GM19240 (cell line): ENCODE results near the gene KCNIP4.

Experiments
- DNase-seq: peaks from one replicate; pipeline ENCODE4 v3.0.0; 2011; ENCODE audit warnings: low spot score; ENCODE audit not compliant: insufficient read length

The KCNIP4 gene

GRCh38 chr4:21695141-21695540 lies 253.4 kb downstream of the KCNIP4 start:
- DNase-seq = no peak

DNA sequence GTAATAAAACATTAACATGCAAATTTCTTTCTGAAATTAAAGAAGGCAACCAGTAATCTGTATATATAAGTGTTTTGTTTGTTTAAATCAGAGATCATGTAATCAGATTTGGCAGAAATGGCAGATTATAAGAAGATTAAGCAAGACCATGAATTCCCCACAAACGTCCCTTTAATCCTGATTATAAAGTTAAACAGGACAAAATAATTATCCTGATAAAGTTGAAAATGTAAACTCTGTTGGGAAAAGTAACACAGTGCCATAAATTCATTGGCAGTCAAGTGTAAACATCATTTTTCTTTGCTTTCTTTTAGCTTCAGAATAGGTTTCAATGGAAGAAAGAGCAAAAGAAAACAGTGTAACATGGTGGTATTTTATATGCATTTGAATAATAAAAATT lies 256.3 kb downstream of the KCNIP4 start:
- no peak for DNase-seq

GRCh38 chr4:21688596-21689265 lies 259.8 kb downstream of the KCNIP4 start:
- DNase-seq = no peak

GRCh38 chr4:21685911-21686310 lies 262.7 kb downstream of the KCNIP4 start:
- no peak for DNase-seq

DNA sequence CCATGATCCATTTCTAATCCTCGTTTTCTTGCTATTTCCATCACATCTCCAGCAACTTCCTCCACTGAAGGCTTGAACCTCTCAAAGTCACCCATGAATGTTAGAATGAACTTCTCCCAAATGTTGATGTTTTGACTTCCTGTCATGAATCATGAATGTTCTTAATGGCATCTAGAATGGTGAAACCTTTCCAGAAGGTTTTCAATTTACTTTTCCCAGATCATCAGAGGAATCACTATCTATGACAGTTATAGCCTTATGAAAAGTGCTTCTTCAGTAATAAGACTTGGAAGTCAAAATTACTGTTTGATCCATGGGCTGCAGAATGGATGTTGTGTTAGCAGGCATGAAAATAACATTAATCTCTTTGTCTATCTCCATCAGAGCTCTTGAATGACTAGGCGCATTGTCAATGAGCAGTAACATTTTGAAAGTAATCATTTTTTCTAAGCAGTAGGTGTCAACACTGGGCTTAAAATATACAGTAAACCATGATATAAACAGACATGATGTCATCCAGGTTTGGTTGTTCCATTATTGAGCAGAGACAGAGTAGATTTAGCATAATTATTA lies 268.2 kb downstream of the KCNIP4 start:
- no peak for DNase-seq

DNA sequence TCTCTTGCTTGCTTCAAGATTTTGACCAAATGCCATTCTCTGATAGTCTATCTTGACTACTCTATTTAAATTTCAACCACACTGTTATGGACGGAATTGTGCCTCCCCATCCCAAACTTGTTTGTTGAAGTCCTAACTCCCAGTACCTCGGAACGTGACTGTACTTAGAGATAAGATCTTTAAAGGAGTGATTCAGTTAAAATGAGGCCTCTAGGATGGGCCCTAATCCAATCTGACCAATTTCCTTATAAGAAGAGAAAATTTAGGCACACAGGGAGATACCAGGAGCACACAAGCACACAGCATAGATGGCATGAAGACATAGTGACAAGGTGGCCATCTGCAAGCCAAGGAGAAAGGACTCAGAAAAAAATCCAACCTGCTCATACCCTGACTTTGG lies 269.9 kb downstream of the KCNIP4 start:
- DNase-seq = no peak

DNA sequence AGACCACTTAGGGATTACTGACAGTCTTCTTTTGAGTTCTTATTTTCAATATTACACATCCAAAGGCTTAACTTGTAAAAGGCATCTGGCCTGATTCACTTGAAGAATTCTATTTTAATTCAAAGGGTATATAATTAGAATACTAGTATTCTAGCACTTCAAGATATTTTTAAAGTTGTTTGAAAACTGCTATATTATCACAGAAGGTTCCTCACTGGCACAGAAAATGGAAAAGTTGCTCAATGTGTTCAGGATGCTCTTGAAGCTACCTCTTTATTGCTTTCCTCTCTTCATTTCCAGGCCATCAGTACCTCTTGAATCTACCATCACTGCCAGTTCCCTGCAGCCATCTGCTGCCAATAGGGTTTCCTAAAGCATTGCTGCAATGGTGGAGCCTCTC lies 271.4 kb downstream of the KCNIP4 start:
- DNase-seq = no peak

DNA sequence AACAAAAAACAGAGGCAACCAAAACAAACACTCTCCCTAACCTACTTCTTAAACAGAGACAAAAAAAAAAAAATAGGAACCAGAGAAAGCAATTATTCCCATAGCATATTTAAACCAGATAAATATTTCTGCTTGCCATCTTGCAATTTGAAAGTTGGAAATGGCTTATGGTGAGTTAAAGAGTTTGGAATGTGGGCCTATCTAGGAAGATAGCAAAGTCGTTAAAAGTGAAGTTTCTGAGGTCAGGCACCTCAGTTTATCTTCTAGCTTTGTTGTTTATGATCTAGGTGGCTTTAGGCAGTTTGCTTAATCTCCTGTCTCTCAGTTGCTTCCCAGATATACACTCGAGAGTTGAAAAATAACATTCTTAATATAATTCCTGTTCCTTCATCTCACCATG lies 284.2 kb downstream of the KCNIP4 start:
- DNase-seq = no peak

DNA sequence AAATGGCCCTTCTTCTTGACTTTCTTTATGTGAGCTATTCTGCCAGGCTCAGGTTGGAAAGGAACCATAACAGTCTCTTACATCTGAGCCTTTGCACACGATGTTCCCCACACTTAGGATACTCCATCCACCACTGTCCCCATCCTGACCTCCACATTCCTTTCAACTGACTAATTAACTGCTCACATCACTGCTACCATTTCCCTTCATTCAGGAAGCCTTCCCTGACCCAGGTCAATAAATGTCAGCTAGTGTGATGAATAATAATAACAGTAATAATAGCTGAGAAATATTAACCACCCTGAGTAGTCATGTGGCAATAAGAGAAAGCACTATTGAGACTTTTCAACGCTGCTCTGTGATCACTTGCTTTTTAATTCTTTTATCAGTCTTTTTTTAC lies 291.7 kb downstream of the KCNIP4 start:
- no peak for DNase-seq

DNA sequence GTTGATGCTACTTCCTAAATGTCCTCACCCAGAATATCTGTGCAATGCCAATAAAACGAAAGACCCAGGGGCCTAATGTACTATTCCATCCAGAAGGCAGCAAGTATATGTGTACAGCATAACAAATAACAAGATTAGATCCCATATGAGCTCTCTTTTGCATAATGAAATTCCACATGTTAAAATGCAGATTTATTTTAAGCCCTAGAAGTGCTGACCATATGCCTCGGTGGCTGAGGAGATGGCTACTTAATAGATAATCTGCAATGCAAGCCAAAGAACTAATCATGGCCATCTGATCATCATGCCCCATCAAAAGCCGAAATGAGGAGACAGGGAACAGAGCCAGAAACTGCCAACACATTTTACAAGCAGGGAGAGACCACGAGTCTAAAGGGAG lies 293.5 kb downstream of the KCNIP4 start:
- no peak for DNase-seq

- no peak for DNase-seq
Observed at GRCh38 chr4:21652508-21653231, 295.9 kb downstream of the KCNIP4 start.

GRCh38 chr4:21649391-21650090 lies 299.0 kb downstream of the KCNIP4 start:
- no peak for DNase-seq

- DNase-seq = no peak
Observed at GRCh38 chr4:21645776-21646175, 302.8 kb downstream of the KCNIP4 start.

DNA sequence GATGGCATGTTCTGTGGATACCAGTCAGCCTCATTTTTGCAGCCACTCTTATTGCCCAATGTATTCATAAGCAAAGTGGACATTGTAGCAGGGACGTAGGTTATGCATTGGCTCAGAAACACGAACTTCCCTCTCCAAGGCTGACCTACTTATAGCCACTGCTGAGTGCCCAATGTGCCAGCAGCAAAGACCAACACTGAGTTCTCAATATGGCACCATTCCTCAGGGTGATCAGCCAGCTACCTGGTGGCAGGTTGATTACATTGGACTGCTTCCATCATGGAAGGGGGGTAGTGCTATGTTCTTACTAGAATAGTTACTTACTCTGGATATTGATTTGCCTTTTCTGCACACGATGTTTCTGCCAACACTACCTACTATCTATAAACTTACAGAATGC lies 306.9 kb downstream of the KCNIP4 start:
- DNase-seq = no peak

DNA sequence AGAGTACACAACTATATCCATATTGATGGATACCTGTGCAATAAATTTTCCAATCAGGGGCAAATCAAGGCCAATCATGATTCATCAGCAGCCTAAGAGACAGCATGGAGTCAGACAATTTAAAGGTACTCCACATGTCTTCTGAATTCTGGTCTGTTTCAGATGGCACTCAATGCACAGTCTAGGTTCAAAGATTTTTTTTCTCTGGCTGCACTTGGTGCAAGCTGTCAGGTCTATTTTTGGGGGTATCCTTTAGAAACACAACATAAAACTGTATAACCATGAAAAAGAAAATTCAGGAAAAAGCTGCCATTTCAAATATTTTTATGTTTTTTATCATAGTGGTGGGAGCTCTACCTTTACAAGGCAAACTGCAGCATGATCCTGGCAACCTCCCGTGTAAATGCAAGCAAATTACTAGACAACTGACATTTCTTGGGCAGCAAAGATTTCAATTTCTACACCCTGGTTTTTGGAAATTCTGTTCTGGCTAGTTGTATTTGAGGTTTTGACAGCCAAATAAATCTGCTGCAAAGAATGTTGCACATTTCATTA lies 310.3 kb downstream of the KCNIP4 start:
- DNase-seq = no peak

DNA sequence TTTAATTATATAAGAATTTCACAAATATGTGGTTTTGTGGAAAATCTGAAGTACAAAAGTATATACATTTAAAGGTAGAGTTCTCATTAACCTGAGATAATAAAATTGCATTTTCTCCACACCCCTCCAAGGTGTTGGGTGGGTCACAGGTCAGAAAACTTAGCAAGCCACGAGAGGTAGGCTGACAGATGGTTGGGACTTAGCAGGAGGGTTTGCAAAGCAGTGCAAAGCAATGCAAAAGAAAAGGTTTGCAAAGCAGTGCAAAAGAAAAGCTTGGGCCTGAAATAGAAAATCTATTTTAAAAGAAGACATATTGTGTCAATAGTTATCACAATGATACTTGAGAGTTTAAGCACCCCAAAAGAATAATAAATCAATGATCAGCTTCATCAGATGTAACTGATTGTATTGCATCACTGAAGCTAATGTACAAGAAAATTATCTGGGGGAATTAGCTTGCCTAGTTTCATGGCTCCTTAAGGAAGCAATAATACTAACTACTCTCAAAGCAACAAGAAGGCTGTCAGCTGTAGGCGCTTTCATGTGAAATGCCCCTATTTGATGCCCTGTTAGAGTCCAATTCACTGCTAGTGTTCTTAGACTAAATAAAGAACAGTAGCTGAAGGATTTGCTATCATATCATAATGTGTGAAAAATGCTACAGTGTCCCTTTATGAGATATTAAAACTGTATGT lies 319.5 kb downstream of the KCNIP4 start:
- no peak for DNase-seq

DNA sequence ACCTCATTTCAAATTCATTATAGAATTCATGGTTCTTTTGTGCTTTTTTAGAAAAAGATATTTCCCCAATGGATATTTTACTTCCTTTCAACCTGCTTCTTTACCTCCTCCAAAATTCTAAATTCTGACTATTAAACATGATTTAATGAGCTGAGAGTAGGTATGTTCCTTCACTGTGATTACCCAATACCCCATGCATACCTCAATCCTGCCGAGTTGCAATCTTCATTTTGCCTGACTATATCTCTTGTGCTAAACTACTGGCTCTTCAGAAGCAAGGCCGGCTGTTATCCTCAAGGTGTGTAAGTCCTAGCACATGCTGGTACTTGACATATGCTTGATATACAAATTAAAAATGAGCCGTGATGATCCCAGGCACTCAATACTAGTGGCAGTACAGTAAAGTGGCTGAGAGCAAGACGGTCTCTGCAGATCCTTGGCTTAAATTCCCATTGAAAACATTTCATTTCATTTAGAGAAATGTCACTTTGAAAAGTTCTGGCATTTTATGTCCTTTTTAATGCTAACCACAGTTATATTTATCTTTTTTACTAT lies 320.4 kb downstream of the KCNIP4 start:
- DNase-seq = no peak

- no peak for DNase-seq
Observed at GRCh38 chr4:21625447-21625846, 323.1 kb downstream of the KCNIP4 start.

DNA sequence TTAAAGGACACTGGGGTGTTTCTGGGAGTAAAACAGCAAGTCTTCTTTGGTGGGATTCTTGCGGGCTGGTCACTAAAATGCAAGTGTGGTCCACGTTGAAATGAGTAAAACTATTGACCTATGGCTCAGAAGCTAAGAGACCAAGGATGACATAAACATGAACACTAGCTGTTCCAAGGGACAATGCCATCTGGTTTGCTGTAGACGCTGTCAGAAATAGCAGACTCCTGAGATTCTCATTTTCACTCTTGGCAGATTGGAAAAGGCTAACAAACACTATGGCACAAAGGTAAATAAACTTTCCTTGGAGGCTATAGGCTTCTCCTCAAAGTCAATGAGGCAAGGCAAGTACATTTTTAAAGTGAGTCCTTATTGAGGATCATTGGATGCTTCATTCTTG lies 343.6 kb downstream of the KCNIP4 start:
- DNase-seq = no peak

GRCh38 chr4:21596521-21596920 lies 352.1 kb downstream of the KCNIP4 start:
- DNase-seq = no peak

DNA sequence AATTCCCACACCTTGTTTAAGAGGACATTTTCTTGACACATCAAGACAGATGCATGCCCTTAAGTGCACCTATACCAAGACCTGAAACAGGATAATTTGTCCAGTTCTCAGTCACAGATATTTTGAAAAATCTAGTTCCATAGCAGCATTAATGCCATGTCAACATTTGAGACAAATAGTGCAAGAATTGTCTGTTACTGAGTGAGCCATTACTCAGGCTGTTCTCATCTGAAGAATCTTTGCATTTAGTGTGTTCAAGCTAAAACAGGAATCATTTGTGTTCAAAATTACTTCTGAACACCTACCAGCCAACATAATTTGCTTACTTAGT lies 354.9 kb downstream of the KCNIP4 start:
- no peak for DNase-seq
